Activated B cell treated with CpG ODN at 0.5 μM for 24 hours (primary cell): ENCODE results near the gene SLCO3A1. TPM values are rescaled to one million over a fixed set of nuclear protein-coding genes. Genes with fewer than 3 reads are reported as not detected.

Experiments used
- ATAC-seq: fragments of 200-7000 bp; cut with Tn5 transposase; one replicate; pipeline ENCODE4 v1.10.0; 2021; ENCODE audit warnings: low read depth, mild to moderate bottlenecking, moderate library complexity
- CTCF ChIA-PET: fragments of 350-600 bp; sonication (Branson Sonifier 250); formaldehyde crosslinking; loops from one replicate; lab custom pipeline; 2021; ENCODE audit warnings: antibody characterized with exemption; lab: Charles Lee
- POLR2A ChIA-PET: fragments of 350-600 bp; sonication (Branson Sonifier 250); formaldehyde crosslinking; loops from one replicate; lab custom pipeline; 2021; ENCODE audit warnings: antibody characterized with exemption; lab: Charles Lee
- DNase-seq: peaks from one replicate; pipeline ENCODE4 v3.0.0; 2022
- H3K27ac Mint-ChIP-seq: one replicate; pipeline ENCODE4 v1.8.0; 2020; ENCODE audit warnings: mixed read lengths
- H3K27me3 Mint-ChIP-seq: one replicate; pipeline ENCODE4 v1.8.0; 2021; ENCODE audit warnings: mixed read lengths
- H3K36me3 Mint-ChIP-seq: one replicate; pipeline ENCODE4 v1.8.0; 2021; ENCODE audit warnings: low read depth, mixed read lengths
- H3K4me1 Mint-ChIP-seq: one replicate; pipeline ENCODE4 v1.8.0; 2021; ENCODE audit warnings: mixed read lengths
- H3K4me3 Mint-ChIP-seq: one replicate; pipeline ENCODE4 v1.8.0; 2020; ENCODE audit warnings: mild to moderate bottlenecking, mixed read lengths
- H3K9me3 Mint-ChIP-seq: one replicate; pipeline ENCODE4 v1.8.0; 2020; ENCODE audit warnings: mixed read lengths
- intact Hi-C: fragments of 100-400 bp; cut with micrococcal nuclease; formaldehyde crosslinking; loops from one replicate; pipeline ENCODE4 v1.15.1; 2024
- total RNA-seq: library from RNA; stranded (reverse); gene quantifications from 2 replicates; pipeline ENCODE4 v1.2.3, GENCODE V29; 2022
- TF ChIP-seq, protein P1 (sequence below): fragments of 200-600 bp; IDR thresholded peaks from one replicate; pipeline ENCODE4 v1.8.0; 2022; ENCODE audit warnings: antibody characterized with exemption, mild to moderate bottlenecking

SLCO3A1 gene
- total RNA-seq, 1 donor from 2014 or later: 0.82 TPM

DNA sequence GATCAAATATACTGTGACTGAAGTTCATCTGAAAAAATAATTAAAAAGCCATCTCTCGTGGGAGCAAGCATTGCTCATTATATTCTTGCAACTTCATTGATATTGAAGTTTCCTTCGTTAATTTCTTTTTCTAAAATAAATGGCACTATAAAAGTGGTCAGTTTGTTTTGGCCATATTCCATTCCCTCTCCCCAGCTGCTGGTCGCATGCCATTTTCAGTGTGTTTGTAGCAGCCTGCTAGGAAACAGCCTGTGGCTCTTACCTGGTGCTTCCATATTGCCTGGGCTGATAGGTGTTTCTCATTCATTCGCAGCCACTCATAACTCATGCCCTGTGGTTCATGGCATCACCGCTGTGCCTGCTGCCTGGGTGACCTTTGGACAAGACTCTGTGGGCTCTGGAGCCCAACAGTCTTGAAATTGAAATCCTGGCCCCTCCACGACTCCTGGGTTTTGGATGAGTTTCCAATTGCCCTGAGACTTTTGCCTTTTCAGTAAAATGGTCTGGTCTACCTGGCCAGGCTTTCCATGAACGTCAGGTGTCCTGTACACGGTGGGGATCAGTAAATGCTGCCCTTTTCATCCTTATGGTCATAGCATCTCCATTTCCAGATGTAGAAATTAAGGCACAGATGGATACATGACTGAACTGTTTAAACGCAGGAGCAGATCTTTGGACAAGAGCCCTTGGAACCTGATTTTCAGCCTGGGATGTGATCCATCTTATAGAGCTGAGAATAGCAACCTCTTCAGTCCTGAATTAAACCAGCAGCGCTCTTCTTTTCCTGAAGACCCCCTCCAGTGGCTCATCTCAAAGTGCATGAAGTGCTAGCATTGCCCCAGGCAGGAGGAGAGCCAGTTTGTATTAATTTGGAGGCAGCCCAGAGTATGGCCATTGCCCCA lies 69.4 kb downstream of the SLCO3A1 start:
- ATAC-seq: no peak
- H3K9me3 Mint-ChIP-seq: no peaks in the 10 kb centered on the region
- no peak overlapping the region for H3K4me3 Mint-ChIP-seq
- H3K36me3 Mint-ChIP-seq: no peaks in the 10 kb centered on the region
- POLR2A ChIA-PET: no interaction called here
- DNase-seq: no peak
- H3K27me3 Mint-ChIP-seq: no peaks in the 10 kb centered on the region
- H3K4me1 Mint-ChIP-seq: peaks cover 11% of the 10 kb centered on the region
- intact Hi-C loops: no loop called here
- no peak overlapping the region for H3K27ac Mint-ChIP-seq
- CTCF ChIA-PET: no interaction called here
- TF ChIP-seq, protein P1, sequence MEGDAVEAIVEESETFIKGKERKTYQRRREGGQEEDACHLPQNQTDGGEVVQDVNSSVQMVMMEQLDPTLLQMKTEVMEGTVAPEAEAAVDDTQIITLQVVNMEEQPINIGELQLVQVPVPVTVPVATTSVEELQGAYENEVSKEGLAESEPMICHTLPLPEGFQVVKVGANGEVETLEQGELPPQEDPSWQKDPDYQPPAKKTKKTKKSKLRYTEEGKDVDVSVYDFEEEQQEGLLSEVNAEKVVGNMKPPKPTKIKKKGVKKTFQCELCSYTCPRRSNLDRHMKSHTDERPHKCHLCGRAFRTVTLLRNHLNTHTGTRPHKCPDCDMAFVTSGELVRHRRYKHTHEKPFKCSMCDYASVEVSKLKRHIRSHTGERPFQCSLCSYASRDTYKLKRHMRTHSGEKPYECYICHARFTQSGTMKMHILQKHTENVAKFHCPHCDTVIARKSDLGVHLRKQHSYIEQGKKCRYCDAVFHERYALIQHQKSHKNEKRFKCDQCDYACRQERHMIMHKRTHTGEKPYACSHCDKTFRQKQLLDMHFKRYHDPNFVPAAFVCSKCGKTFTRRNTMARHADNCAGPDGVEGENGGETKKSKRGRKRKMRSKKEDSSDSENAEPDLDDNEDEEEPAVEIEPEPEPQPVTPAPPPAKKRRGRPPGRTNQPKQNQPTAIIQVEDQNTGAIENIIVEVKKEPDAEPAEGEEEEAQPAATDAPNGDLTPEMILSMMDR: no peak

DNA sequence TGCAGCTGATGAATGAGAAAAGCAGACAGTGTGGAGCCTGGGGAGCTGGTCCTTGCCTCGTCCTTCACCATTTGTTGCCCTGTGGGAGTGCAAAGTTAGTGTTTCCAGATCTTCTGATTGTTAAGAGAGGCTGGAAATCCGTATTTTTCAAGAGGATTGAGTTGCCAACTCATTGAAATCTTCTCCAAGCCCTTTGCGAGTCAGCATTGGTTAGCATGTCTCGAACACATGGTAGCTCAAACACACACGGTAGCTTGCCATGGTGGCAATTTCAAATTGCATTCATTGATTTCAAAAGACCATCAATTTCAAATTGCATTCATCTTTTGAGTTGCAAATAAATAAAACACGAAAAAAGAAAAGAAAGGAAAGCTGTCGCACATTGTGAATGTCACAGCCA lies 70.7 kb downstream of the SLCO3A1 start:
- TF ChIP-seq, protein P1: no peak
- H3K27ac Mint-ChIP-seq: no peak overlapping the region
- POLR2A ChIA-PET: no interaction called here
- peaks cover 11% of the 10 kb centered on the region for H3K4me1 Mint-ChIP-seq
- no peaks in the 10 kb centered on the region for H3K9me3 Mint-ChIP-seq
- no peaks in the 10 kb centered on the region for H3K36me3 Mint-ChIP-seq
- DNase-seq (no peak), ATAC-seq (no peak)
- intact Hi-C loops: no loop called here
- no peak overlapping the region for H3K4me3 Mint-ChIP-seq
- no peaks in the 10 kb centered on the region for H3K27me3 Mint-ChIP-seq
- CTCF ChIA-PET: no interaction called here

DNA sequence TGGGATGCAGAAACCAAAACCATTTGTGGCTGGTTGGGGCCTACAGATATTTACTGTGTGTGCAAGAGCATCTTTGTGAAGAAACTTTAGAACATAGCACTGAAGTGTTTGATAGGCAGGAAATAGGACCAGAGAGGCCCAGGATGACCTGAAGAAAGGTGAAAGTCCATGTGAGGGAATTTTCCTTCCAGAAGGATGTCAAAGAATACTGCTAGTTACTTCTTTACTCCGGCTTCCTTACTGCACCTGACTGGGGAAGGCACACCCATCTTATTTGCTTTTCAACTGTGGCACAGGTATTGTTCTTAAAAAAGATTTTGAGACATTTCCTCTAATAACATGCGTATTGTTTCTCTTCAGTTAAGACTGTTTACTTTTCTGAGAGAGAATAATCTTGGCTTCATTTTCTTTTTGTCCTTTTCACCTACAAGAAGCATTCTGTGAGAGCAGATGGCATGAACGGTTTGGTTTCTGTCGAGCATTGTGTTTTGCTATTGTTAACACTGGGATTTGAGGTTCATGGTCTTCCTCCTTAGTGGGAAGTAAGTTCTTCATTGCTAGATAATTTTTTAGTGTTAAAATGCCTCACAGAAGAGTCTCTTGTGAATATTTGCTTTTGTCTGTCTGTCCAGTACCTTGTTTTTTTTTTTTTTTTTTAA lies 71.5 kb downstream of the SLCO3A1 start:
- DNase-seq (no peak), ATAC-seq (no peak)
- Mint-ChIP-seq H3K4me3 (no peak overlapping the region), H3K27me3 (no peaks in the 10 kb centered on the region), H3K36me3 (no peaks in the 10 kb centered on the region), H3K4me1 (peaks cover 11% of the 10 kb centered on the region), H3K27ac (no peak overlapping the region), H3K9me3 (no peaks in the 10 kb centered on the region)
- intact Hi-C loops: no loop called here
- CTCF ChIA-PET: no interaction called here
- TF ChIP-seq, protein P1: no peak
- POLR2A ChIA-PET: no interaction called here

DNA sequence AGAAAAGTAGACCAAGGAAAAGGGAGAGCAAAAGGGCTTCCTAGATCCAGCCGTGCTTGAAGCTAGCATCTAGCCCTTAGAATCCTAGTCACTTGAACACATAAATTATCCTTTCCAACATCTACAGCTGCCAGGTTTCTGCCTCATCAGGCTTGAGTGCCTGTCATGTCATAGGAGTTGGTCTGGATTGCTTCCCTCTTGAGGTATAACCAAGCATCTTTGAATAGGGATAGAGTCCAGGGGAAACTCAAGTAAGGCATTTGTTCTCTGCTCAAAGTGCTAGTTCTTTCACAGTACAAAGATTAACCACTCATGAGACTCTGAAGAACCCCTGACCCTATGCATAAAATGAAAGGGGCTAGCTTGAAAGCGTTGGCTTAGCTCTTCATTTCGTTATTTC lies 72.3 kb downstream of the SLCO3A1 start:
- POLR2A ChIA-PET: no interaction called here
- no peak overlapping the region for H3K27ac Mint-ChIP-seq
- intact Hi-C loops: no loop called here

DNA sequence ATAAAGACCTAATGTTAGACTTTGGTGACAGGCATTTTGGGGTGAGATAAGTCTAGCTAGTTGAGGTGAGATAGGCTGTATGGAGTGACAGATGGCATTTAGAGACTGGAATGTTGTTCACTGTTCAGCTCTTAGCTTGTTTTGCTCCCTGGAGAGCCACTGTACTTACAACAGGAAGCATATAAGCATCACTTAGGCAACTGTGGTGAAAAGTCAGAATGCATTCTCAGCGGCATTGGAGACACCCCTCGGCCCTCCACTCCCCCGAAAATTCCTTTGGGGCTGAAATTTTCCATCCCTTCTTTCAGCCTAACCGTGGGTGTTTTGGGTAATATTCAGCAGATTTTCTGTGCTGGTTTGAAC lies 73.4 kb downstream of the SLCO3A1 start:
- intact Hi-C loops: no loop called here
- CTCF ChIA-PET: no interaction called here
- H3K4me1 Mint-ChIP-seq: peaks cover 2% of the 10 kb centered on the region
- no peaks in the 10 kb centered on the region for H3K9me3 Mint-ChIP-seq
- H3K27me3 Mint-ChIP-seq: no peaks in the 10 kb centered on the region
- no peak overlapping the region for H3K27ac Mint-ChIP-seq
- no peaks in the 10 kb centered on the region for H3K36me3 Mint-ChIP-seq
- no peak for ATAC-seq
- no peak overlapping the region for H3K4me3 Mint-ChIP-seq
- POLR2A ChIA-PET: no interaction called here
- no peak for DNase-seq
- TF ChIP-seq, protein P1: no peak

More for the DNA sequence above, 72.3 kb downstream of the SLCO3A1 start:
- Mint-ChIP-seq H3K9me3 (no peaks in the 10 kb centered on the region), H3K36me3 (no peaks in the 10 kb centered on the region), H3K4me1 (peaks cover 10% of the 10 kb centered on the region), H3K4me3 (no peak overlapping the region), H3K27me3 (no peaks in the 10 kb centered on the region)
- CTCF ChIA-PET: no interaction called here
- no peak for DNase-seq
- TF ChIP-seq, protein P1: no peak
- no peak for ATAC-seq
